Kidney (tissue), 14 donors: Measurements from ENCODE around the gene WNT3. TPM values are rescaled to one million over a fixed set of nuclear protein-coding genes. Genes with fewer than 3 reads are reported as not detected.

ENCODE experiments used
- DNase-seq, 5 donors: peaks; one replicate each; pipeline ENCODE4 v3.0.0-alpha.2; 2013 to 2020
- FAIRE-seq: peaks from 2 replicates; lab custom pipeline; 2012; peaks lifted over from hg19 to GRCh38; lab: Jason Lieb, UNC
- H3K27ac ChIP-seq, 2 donors: one replicate each; pipeline ENCODE4 v1.7.0; 2013; ENCODE audit warnings: low read depth in 2 of 2, low read length in 2 of 2, inconsistent platforms in 1 of 2
- H3K27me3 ChIP-seq: one replicate; pipeline ENCODE4 v1.7.1; 2013; ENCODE audit warnings: low read length, inconsistent platforms; ENCODE audit not compliant: control insufficient read depth, insufficient read depth
- H3K36me3 ChIP-seq, 3 donors: one replicate each; pipeline versions ENCODE4 v1.7.0 to v1.7.1; 2013; ENCODE audit warnings: low read length in 3 of 3, control low read depth in 1 of 3, inconsistent platforms in 1 of 3; ENCODE audit not compliant: insufficient read depth in 3 of 3, control insufficient read depth in 2 of 3
- H3K4me1 ChIP-seq, 3 donors: one replicate each; pipeline versions ENCODE4 v1.7.0 to v1.7.1; 2013; ENCODE audit warnings: low read length in 3 of 3, inconsistent platforms in 1 of 3, low read depth in 1 of 3; ENCODE audit not compliant: control insufficient read depth in 2 of 3, insufficient read depth in 2 of 3
- H3K4me3 ChIP-seq, 3 donors: one replicate each; pipeline versions ENCODE4 v1.7.0 to v1.8.1; 2013; ENCODE audit warnings: low read length in 3 of 3, control low read depth in 1 of 3, inconsistent platforms in 1 of 3
- H3K9ac ChIP-seq, 3 donors: one replicate each; pipeline versions ENCODE4 v1.7.0 to v1.7.1; 2013; ENCODE audit warnings: low read length in 3 of 3, control low read depth in 1 of 3, inconsistent platforms in 1 of 3
- H3K9me3 ChIP-seq, 3 donors: one replicate each; pipeline versions ENCODE4 v1.7.0 to v1.7.1; 2013; ENCODE audit warnings: low read length in 3 of 3, control low read depth in 1 of 3, inconsistent platforms in 1 of 3; ENCODE audit not compliant: control insufficient read depth in 2 of 3, insufficient read depth in 1 of 3
- intact Hi-C: fragments of 100-400 bp; cut with DNase I; formaldehyde crosslinking; loops from one replicate; pipeline ENCODE4 v1.11.1; 2022
- polyA plus RNA-seq: library from polyadenylated mRNA; stranded (reverse); fragments of 350-450 nt; fragmentation: Illumina TruSeq; extraction: RNeasy Lipid Tissue Mini Kit (QIAGEN cat#74804); gene quantifications from one replicate; pipeline ENCODE4 v1.2.3, GENCODE V29; 2014; ENCODE audit warnings: low read depth, low replicate concordance; ENCODE audit not compliant: insufficient read depth
- total RNA-seq: library from RNA; stranded (reverse); fragmentation: NEBNext Ultra II Directional; extraction: Animal tissue kit (Norgen Biotek cat#: 25700); gene quantifications from one replicate; pipeline ENCODE4 v1.2.1, GENCODE V29; 2021
- TF ChIP-seq, protein P1 (sequence below): IDR thresholded peaks from 3 replicates; pipeline ENCODE4 v1.5.1; 2012; ENCODE audit warnings: mild to moderate bottlenecking, moderate library complexity, borderline replicate concordance; ENCODE audit not compliant: insufficient read depth; ENCODE audit errors: extremely low read depth
- donor health status: control.
- donor health status: control.
- donor health status: control.
- donor health status: control.
- donor health status: control.
- donor health status: DM: yes; HTN: yes; CAD: no.
- donor health status: Normal renal cell carcinoma (clear cell type).

Gene WNT3
- total and polyA plus RNA-seq, 2 donors from 2014 or later: 0.38 to 1.3 TPM

DNA sequence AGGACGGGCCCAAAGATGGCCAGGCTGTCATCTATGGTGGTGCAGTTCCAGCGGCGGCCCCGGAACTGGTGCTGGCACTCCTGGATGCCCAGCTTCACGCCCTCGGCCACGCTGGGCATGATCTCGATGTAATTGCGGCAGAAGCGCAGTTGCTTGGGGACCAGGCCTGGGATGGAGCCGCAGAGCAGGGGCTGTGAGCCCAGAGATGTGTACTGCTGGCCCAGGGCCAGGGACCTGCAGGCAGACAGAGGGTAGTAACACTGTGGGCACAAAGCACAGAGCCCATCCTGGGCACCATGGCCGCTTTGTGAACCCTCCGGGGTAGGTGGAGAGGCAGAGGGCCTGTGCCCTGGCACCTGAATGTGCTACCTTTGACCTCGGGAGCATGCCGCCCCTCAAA is 44.8 kb downstream of the WNT3 start:
- Histone ChIP-seq H3K27ac (no peak overlapping the region), H3K36me3 (no peaks in the 10 kb centered on the region), H3K4me1 (peaks cover 0 to 11% (median 0%) of the 10 kb centered on the region in 3 donors), H3K27me3 (no peaks in the 10 kb centered on the region), H3K9ac (no peak overlapping the region), H3K4me3 (no peak overlapping the region), H3K9me3 (no peaks in the 10 kb centered on the region)
- no peak for FAIRE-seq
- intact Hi-C loops: no loop called here
- no peak for DNase-seq
- TF ChIP-seq, protein P1, sequence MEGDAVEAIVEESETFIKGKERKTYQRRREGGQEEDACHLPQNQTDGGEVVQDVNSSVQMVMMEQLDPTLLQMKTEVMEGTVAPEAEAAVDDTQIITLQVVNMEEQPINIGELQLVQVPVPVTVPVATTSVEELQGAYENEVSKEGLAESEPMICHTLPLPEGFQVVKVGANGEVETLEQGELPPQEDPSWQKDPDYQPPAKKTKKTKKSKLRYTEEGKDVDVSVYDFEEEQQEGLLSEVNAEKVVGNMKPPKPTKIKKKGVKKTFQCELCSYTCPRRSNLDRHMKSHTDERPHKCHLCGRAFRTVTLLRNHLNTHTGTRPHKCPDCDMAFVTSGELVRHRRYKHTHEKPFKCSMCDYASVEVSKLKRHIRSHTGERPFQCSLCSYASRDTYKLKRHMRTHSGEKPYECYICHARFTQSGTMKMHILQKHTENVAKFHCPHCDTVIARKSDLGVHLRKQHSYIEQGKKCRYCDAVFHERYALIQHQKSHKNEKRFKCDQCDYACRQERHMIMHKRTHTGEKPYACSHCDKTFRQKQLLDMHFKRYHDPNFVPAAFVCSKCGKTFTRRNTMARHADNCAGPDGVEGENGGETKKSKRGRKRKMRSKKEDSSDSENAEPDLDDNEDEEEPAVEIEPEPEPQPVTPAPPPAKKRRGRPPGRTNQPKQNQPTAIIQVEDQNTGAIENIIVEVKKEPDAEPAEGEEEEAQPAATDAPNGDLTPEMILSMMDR: no peak

DNA sequence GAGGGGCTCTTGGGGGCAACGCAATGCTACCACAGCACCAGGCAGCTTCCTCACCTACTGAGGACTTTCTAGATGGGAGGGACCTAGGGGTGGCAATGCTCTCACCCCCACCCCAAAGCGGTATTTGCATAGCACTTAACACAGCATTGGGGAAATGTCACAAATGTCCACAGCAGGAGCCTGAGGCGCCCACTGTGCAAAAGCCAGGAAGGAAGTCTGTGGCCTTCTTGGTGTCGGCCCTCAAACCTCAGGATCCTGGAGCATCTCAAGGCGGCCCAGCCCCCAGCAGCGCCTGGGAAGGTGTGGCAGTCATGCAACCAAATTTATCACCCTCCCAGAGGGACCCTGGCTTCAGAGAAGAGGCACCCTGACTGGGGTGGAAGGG is 45.3 kb downstream of the WNT3 start:
- DNase-seq (no peak), FAIRE-seq (no peak)
- Histone ChIP-seq H3K9ac (no peak overlapping the region), H3K36me3 (no peaks in the 10 kb centered on the region), H3K27ac (no peak overlapping the region), H3K27me3 (no peaks in the 10 kb centered on the region), H3K4me3 (no peak overlapping the region), H3K4me1 (peaks cover 0 to 11% (median 0%) of the 10 kb centered on the region in 3 donors), H3K9me3 (no peaks in the 10 kb centered on the region)
- intact Hi-C loops: no loop called here
- TF ChIP-seq, protein P1: no peak

- intact Hi-C loops: no loop called here
- FAIRE-seq (no peak), DNase-seq (peak in 2 of 5 donors; percentile 34 to 55)
- Histone ChIP-seq H3K4me3 (peak overlapping the region in 2 of 3 donors; percentile 32 to 41), H3K9me3 (no peaks in the 10 kb centered on the region), H3K27ac (no peak overlapping the region), H3K27me3 (no peaks in the 10 kb centered on the region), H3K36me3 (no peaks in the 10 kb centered on the region), H3K4me1 (peaks cover 0 to 11% (median 0%) of the 10 kb centered on the region in 3 donors), H3K9ac (no peak overlapping the region)
- TF ChIP-seq, protein P1: no peak
Measured at GRCh38 chr17:46772475-46773220, 45.8 kb downstream of the WNT3 start.
